K562 (cell line): ENCODE measurements around the gene LMLN. TPM values are rescaled to one million over a fixed set of nuclear protein-coding genes. Genes with fewer than 3 reads are reported as not detected.

ENCODE experiments used
- EP400 ChIP-seq: fragments of 450-650 bp; IDR thresholded peaks from 2 replicates; pipeline ENCODE4 v1.6.1; 2017; ENCODE audit warnings: antibody characterized with exemption, mild to moderate bottlenecking, moderate library complexity
- FOXM1 ChIP-seq, 2 experiments: fragments of 450-650 bp in 1 of 2; sonication (generic) in 1 of 2; formaldehyde crosslinking in 1 of 2; IDR thresholded peaks; 2 replicates each; pipeline versions ENCODE4 v1.6.1 to v1.9.0; 2017 to 2022; ENCODE audit warnings: low read depth in 2 of 2, mild to moderate bottlenecking in 2 of 2, missing genetic modification reagents in 1 of 2, moderate library complexity in 1 of 2
- MTA3 ChIP-seq: fragments of 450-650 bp; formaldehyde crosslinking; IDR thresholded peaks from 2 replicates; pipeline ENCODE4 v1.6.1; 2017; ENCODE audit warnings: mild to moderate bottlenecking, borderline replicate concordance
- NBN ChIP-seq: fragments of 450-650 bp; IDR thresholded peaks from 2 replicates; pipeline ENCODE4 v1.6.1; 2016; ENCODE audit warnings: low read depth, mild to moderate bottlenecking
- NFATC3 ChIP-seq: fragments of 450-650 bp; IDR thresholded peaks from 2 replicates; pipeline ENCODE4 v1.6.1; 2017; ENCODE audit warnings: mild to moderate bottlenecking
- polyA plus RNA-seq, 8 experiments: library from polyadenylated mRNA; depleted of rRNA in 4 of 8; stranded (reverse) in 5 of 8; unstranded in 3 of 8; fragments of >200 nt; fragmentation: Nextera tagmentation in 2 of 8; fragmentation: Illumina TruSeq in 1 of 8; extraction: Ambion mirVana in 2 of 8; extraction: Trizol in 1 of 8; gene quantifications; 2 replicates each; pipeline versions ENCODE4 v1.2.1 to v1.2.3, GENCODE V29; 2011 to 2014; ENCODE audit warnings: inconsistent platforms in 1 of 8, missing spikeins in 1 of 8
- total RNA-seq, 7 experiments: library from RNA; depleted of rRNA in 6 of 7; stranded (reverse); fragments of >200 nt in 6 of 7; fragmentation: Illumina TruSeq in 2 of 7; extraction: Trizol in 2 of 7; gene quantifications; 2 replicates each; pipeline versions ENCODE4 v1.2.1 to v1.2.3, GENCODE V29; 2011 to 2021; ENCODE audit warnings: low replicate concordance in 1 of 7
- TF ChIP-seq, protein P1 (sequence below): sonication (generic); formaldehyde crosslinking; IDR thresholded peaks from 2 replicates; pipeline ENCODE4 v1.8.0; 2023; ENCODE audit warnings: missing genetic modification reagents, mild to moderate bottlenecking, borderline replicate concordance
- TF ChIP-seq, protein P2 (sequence below): sonication (generic); formaldehyde crosslinking; IDR thresholded peaks from 2 replicates; pipeline ENCODE4 v1.8.1; 2023; ENCODE audit warnings: mild to moderate bottlenecking, missing genetic modification reagents, moderate library complexity
- TF ChIP-seq, protein P3 (sequence below): sonication (generic); formaldehyde crosslinking; IDR thresholded peaks from 2 replicates; pipeline ENCODE4 v1.8.0; 2022; ENCODE audit warnings: mild to moderate bottlenecking, missing genetic modification reagents
- TF ChIP-seq, protein P4 (sequence below): sonication (generic); formaldehyde crosslinking; IDR thresholded peaks from 2 replicates; pipeline ENCODE4 v1.8.0; 2023; ENCODE audit warnings: mild to moderate bottlenecking, missing genetic modification reagents
- TF ChIP-seq, protein P5 (sequence below): fragments of 450-650 bp; IDR thresholded peaks from 2 replicates; pipeline ENCODE4 v1.7.1; 2018; ENCODE audit warnings: mild to moderate bottlenecking, low read depth; ENCODE audit not compliant: partially characterized antibody

Gene LMLN
- total and polyA plus RNA-seq, 9 of the 15 experiments (the other 6 are each of a cell fraction or from before 2014, with no cell fraction given): 2.2 to 15.9 (median 6.9) TPM

DNA sequence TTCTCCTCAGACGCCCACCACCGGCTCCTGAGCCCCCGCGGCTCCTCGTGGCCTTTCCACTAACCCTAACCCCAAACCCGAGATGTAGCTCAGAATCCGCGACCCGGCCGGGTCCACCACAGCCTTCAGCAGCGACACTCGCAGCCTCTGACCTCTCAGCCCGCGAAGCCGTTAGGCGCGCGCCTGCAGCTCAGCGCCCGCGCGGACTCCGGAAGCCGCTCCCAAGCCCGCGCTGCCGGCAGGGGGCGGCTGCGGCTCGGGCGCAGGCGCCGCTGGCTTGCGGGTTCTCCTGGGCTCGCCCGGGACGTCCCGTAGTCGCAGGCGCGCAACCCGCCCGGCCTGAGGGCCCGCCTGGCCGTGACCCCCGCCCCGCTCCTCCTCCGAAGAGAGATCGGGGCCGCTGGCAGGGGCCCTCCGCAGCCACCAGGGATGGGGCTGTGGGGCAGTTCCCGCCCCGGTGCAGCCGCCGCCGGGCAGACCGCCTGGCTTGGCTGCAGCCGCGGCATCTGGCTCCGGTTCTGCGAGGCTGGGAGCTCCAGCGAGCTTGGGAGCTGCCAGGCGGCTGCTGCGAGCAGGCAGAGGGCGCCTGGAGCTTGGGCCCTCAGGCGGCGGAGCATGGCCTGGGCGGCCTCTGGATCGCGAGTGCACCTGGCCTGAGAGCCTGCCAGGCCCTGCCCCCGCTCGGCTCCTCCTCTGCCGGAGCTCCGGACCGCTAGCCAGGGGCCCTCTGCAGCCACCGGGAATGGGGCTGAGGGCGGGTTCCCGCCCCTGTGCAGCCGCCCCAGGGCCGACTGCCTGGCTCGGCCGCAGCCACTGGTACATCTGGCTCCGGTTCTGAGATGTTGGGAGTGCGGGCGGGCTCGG, 120.7 kb downstream of the LMLN start (continued):
- TF ChIP-seq, protein P1, sequence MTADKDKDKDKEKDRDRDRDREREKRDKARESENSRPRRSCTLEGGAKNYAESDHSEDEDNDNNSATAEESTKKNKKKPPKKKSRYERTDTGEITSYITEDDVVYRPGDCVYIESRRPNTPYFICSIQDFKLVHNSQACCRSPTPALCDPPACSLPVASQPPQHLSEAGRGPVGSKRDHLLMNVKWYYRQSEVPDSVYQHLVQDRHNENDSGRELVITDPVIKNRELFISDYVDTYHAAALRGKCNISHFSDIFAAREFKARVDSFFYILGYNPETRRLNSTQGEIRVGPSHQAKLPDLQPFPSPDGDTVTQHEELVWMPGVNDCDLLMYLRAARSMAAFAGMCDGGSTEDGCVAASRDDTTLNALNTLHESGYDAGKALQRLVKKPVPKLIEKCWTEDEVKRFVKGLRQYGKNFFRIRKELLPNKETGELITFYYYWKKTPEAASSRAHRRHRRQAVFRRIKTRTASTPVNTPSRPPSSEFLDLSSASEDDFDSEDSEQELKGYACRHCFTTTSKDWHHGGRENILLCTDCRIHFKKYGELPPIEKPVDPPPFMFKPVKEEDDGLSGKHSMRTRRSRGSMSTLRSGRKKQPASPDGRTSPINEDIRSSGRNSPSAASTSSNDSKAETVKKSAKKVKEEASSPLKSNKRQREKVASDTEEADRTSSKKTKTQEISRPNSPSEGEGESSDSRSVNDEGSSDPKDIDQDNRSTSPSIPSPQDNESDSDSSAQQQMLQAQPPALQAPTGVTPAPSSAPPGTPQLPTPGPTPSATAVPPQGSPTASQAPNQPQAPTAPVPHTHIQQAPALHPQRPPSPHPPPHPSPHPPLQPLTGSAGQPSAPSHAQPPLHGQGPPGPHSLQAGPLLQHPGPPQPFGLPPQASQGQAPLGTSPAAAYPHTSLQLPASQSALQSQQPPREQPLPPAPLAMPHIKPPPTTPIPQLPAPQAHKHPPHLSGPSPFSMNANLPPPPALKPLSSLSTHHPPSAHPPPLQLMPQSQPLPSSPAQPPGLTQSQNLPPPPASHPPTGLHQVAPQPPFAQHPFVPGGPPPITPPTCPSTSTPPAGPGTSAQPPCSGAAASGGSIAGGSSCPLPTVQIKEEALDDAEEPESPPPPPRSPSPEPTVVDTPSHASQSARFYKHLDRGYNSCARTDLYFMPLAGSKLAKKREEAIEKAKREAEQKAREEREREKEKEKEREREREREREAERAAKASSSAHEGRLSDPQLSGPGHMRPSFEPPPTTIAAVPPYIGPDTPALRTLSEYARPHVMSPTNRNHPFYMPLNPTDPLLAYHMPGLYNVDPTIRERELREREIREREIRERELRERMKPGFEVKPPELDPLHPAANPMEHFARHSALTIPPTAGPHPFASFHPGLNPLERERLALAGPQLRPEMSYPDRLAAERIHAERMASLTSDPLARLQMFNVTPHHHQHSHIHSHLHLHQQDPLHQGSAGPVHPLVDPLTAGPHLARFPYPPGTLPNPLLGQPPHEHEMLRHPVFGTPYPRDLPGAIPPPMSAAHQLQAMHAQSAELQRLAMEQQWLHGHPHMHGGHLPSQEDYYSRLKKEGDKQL (CRISPR knock-in tag): 0 out of 2 replicates have a peak, but pooled peaks have one; percentile 49
- TF ChIP-seq, protein P2, sequence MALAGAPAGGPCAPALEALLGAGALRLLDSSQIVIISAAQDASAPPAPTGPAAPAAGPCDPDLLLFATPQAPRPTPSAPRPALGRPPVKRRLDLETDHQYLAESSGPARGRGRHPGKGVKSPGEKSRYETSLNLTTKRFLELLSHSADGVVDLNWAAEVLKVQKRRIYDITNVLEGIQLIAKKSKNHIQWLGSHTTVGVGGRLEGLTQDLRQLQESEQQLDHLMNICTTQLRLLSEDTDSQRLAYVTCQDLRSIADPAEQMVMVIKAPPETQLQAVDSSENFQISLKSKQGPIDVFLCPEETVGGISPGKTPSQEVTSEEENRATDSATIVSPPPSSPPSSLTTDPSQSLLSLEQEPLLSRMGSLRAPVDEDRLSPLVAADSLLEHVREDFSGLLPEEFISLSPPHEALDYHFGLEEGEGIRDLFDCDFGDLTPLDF (CRISPR knock-in tag): peak; percentile 88
- TF ChIP-seq FOXM1 (IDR thresholded peaks at IDR 0.05; ENCODE audit: low read depth): no peak
- no peak for TF ChIP-seq FOXM1 (CRISPR knock-in tag; IDR thresholded peaks at IDR 0.05; ENCODE audit: low read depth)
- peak; percentile 87 for TF ChIP-seq EP400
- TF ChIP-seq, protein P3, sequence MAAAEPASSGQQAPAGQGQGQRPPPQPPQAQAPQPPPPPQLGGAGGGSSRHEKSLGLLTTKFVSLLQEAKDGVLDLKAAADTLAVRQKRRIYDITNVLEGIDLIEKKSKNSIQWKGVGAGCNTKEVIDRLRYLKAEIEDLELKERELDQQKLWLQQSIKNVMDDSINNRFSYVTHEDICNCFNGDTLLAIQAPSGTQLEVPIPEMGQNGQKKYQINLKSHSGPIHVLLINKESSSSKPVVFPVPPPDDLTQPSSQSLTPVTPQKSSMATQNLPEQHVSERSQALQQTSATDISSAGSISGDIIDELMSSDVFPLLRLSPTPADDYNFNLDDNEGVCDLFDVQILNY (CRISPR knock-in tag): peak; percentile 75; the same call in 1 of the 2 replicates
- peak; percentile 30; the same call in 1 of the 2 replicates for TF ChIP-seq NBN
- TF ChIP-seq, protein P4, sequence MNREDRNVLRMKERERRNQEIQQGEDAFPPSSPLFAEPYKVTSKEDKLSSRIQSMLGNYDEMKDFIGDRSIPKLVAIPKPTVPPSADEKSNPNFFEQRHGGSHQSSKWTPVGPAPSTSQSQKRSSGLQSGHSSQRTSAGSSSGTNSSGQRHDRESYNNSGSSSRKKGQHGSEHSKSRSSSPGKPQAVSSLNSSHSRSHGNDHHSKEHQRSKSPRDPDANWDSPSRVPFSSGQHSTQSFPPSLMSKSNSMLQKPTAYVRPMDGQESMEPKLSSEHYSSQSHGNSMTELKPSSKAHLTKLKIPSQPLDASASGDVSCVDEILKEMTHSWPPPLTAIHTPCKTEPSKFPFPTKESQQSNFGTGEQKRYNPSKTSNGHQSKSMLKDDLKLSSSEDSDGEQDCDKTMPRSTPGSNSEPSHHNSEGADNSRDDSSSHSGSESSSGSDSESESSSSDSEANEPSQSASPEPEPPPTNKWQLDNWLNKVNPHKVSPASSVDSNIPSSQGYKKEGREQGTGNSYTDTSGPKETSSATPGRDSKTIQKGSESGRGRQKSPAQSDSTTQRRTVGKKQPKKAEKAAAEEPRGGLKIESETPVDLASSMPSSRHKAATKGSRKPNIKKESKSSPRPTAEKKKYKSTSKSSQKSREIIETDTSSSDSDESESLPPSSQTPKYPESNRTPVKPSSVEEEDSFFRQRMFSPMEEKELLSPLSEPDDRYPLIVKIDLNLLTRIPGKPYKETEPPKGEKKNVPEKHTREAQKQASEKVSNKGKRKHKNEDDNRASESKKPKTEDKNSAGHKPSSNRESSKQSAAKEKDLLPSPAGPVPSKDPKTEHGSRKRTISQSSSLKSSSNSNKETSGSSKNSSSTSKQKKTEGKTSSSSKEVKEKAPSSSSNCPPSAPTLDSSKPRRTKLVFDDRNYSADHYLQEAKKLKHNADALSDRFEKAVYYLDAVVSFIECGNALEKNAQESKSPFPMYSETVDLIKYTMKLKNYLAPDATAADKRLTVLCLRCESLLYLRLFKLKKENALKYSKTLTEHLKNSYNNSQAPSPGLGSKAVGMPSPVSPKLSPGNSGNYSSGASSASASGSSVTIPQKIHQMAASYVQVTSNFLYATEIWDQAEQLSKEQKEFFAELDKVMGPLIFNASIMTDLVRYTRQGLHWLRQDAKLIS (CRISPR knock-in tag): peak; percentile 65
- TF ChIP-seq, protein P5, sequence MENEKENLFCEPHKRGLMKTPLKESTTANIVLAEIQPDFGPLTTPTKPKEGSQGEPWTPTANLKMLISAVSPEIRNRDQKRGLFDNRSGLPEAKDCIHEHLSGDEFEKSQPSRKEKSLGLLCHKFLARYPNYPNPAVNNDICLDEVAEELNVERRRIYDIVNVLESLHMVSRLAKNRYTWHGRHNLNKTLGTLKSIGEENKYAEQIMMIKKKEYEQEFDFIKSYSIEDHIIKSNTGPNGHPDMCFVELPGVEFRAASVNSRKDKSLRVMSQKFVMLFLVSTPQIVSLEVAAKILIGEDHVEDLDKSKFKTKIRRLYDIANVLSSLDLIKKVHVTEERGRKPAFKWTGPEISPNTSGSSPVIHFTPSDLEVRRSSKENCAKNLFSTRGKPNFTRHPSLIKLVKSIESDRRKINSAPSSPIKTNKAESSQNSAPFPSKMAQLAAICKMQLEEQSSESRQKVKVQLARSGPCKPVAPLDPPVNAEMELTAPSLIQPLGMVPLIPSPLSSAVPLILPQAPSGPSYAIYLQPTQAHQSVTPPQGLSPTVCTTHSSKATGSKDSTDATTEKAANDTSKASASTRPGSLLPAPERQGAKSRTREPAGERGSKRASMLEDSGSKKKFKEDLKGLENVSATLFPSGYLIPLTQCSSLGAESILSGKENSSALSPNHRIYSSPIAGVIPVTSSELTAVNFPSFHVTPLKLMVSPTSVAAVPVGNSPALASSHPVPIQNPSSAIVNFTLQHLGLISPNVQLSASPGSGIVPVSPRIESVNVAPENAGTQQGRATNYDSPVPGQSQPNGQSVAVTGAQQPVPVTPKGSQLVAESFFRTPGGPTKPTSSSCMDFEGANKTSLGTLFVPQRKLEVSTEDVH: no peak
- peak; percentile 100 for TF ChIP-seq NFATC3
- TF ChIP-seq MTA3: peak; percentile 82; the same call in 1 of the 2 replicates
